Measurements from ENCODE around the gene ZBED3.

Gene ZBED3

GRCh38 chr5:77076961-77077828 lies 9.9 kb downstream of the ZBED3 start:
- DNase-seq, result peak; percentile 14

GRCh38 chr5:77074745-77075144 lies 12.3 kb downstream of the ZBED3 start:
- no peak for DNase-seq

DNA sequence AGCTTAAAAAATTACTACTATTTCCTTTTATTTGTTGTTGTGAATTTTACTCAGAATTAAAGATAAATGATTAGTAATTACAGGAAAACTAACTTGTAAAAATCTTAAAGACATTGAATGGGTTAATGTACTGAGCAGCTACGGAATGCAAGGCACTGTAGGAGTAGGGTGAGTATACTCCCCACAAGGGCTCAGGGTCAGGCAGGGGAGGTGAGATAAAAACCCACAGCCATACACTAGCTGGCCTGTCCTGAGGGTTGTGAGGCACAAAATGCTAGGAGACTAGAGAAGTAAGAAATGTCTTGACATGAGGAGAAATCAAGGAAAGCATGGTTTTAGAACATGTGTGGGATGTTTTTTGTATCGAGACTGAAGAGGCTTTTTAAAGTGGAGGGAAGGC lies 13.4 kb downstream of the ZBED3 start:
- no peak for DNase-seq

DNA sequence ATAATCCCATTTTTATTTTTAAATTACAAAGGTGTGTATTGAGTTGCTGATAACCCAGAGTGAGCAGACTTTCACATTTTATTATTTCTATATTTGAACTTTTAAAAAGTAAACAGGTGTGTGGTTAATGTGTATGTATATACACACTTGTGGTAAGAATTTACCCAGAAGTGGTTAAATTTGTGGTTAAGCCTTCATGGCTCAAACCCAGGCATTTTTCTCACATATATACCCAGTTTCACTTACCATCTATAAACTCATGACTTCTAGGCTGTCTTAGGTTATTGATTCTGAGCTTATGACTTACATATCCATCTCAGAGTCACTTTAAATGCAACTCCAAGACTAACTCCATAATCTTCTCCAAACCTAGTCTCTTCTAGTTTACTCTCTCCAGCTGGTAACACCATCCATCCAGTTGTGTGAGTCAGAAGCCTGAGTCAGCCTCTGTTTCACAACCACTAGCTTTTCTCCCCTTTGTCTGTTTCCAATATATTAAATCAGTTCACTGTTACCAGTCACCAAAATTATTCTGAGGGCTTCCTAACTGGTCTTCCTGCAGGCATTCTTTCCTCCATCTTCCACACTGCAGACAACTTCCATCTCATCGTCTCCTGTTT lies 20.2 kb downstream of the ZBED3 start:
- no peak for DNase-seq

DNA sequence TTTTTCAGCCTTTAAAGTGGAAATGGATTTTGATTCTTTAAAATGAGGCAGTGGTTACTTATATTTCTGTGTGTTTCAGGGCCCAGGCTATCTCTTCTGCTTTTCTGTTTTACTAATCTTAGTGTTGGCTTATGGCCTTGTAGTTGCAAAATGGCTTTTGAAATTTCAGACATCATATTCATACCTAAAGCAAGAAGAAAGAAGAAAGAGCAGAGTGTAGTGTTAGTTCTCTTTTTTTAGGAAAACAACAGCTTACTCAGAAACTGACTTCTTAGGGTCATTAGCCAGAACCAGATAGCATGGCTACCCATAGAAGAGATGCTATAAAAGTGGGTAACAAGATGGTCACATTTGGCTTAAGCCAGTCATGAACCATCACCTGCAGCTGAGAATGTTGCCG lies 20.9 kb downstream of the ZBED3 start:
- no peak for DNase-seq

- no peak for DNase-seq
Measured at GRCh38 chr5:77065256-77065655, 21.8 kb downstream of the ZBED3 start.

- DNase-seq, result no peak
Measured at GRCh38 chr5:77064040-77064439, 23.0 kb downstream of the ZBED3 start.

GRCh38 chr5:77046416-77047073 lies 40.5 kb downstream of the ZBED3 start:
- no peak for DNase-seq

DNA sequence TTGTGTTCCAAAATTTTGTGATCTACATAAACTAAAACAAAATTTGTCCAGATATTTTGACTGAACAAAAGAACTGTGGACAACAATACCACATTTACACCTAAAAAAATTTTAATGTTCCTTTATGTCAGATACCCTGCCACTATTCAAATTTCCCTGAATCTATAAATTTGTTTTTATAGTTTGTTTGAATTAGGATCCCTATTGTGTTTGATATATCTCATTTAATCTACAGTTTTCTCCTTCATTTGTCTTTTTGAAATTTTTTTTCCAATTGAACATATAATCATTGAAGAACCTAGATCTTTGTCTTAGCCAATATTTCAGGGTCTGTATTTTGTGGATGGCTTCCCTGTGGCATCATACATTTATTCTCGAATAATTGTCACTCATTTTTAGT lies 51.1 kb downstream of the ZBED3 start:
- DNase-seq, result no peak

DNA sequence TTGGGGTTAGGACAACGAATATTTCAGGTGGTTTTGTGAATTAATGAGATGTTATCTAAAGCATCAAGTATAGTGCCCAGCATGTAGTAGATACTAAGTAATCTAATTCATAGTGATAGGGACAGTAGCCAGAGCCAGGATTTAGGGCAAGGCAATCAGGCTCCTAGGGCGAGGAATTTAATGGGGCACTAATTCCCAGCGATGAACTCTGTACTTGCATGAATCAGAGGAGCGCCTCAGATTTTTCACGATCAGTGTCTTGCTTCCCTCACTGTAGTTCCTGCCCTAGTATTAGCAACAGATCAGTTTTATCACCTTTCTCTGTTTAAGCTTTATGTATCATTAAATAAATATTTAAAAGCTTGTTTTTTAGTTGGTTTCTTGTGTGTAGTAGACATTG lies 53.7 kb downstream of the ZBED3 start:
- no peak for DNase-seq

GRCh38 chr5:77032635-77033034 lies 54.5 kb downstream of the ZBED3 start:
- DNase-seq, result no peak

- DNase-seq, result no peak
Measured at GRCh38 chr5:77031891-77032290, 55.2 kb downstream of the ZBED3 start.

- DNase-seq, result peak; percentile 77
Measured at GRCh38 chr5:77030097-77031071, 56.7 kb downstream of the ZBED3 start, which contains the start of gene AGGF1. Gene AGGF1 (plus strand): TSS chr5:77030404. CDS start chr5:77030767, 363 bp downstream.

GRCh38 chr5:77029376-77029885 lies 57.7 kb downstream of the ZBED3 start:
- DNase-seq, result no peak

DNA sequence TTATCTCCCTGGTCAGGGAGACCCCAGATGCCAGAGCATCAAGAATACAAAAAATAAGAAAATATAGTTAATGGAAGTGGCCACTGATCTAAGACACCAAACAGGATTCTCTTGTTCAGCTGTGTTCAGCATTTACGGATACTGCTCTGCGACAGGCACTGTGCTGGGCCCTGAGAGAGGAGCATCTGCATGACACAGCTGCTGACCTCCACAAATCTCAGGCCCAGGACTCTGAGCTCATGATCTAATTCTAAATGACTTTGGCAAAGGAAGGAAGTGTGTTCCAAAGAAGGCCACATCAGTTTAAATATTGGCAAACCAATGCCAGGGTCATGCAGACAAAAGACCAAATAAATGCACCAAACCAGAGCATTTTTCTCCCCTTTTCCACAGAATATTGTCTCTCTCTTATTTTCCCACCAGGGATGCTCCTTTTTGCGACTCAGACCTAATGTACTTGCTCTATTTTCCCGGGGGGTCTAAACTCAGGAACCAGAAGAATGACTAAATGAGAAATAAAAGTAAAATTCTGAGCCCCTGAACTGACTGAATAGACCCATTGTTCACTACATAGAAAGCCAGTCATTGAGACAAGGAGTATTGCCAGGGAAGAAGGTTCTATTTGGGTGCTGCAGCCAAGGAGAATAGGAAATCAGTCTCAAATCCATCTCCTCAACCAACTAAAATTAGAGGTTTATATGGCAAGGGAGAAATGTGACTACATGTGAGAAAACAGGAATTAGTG lies 58.3 kb downstream of the ZBED3 start:
- no peak for DNase-seq

GRCh38 chr5:77024490-77024889 lies 62.6 kb downstream of the ZBED3 start:
- DNase-seq, result no peak

DNA sequence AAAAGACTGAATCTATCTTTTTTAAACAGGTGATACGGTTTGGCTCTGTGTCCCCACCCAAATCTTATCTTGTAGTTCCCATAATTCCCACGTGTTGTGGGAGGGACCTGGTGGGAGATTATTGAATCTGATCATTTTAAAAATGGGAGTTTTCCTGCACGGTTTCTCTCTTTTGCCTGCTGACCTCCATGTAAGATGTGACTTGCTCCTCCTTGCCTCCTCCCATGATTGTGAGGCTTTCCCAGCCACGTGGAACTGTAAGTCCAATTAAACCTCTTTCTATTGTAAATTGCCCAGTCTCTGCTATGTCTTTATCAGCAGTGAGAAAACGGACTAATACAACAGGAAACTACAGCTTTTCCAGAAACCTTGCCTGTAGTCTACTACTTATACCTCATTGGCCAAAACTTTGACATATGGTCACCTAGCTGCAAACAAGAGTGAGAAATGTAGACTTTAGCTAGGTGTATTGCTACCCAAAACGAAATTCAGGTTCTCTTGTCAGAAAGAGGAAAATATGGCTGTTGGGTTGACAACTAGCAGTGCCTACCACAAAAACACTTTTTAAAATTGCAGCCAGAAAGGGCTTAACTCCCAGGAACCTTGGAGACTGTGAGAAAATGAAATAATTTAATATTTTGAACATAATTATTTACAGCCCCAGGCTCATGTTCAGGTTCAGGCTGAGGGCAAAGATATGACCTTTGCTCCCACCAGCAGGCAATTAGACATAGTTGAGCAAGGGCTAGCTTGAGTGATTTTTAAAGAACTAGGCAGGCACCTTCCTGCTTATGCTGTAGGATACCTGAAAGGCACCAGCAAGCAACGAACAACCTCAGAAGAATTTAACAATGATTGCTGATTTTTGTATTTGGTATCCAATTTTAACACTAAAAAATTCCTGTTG lies 64.3 kb downstream of the ZBED3 start:
- no peak for DNase-seq

All from effector CD8-positive, alpha-beta T cell (primary cell).